H1 (cell line): ENCODE data around the gene LHFPL3. TPM values are rescaled to one million over a fixed set of nuclear protein-coding genes. Genes with fewer than 3 reads are reported as not detected.

ENCODE experiments used
- EZH2 ChIP-seq: fragments of 200-600 bp; sonication (generic); IDR thresholded peaks from 2 replicates; pipeline ENCODE4 v1.7.1; 2012; ENCODE audit warnings: low read depth, mild to moderate bottlenecking, moderate library complexity, low read length, inconsistent platforms; ENCODE audit not compliant: severe bottlenecking
- JUND ChIP-seq: IDR thresholded peaks from 2 replicates; pipeline ENCODE4 v1.6.1; 2011; ENCODE audit warnings: mild to moderate bottlenecking, improper control_type of control experiment, low read length
- RAD21 ChIP-seq, 2 experiments: IDR thresholded peaks in 1 of 2; conservative IDR thresholded peaks in 1 of 2; 2 replicates each; pipeline ENCODE4 v1.6.1; 2011; ENCODE audit warnings: low read depth in 2 of 2, low read length in 2 of 2, improper control_type of control experiment in 1 of 2, inconsistent platforms in 1 of 2, mild to moderate bottlenecking in 1 of 2, moderate library complexity in 1 of 2
- polyA plus RNA-seq, 7 experiments: library from polyadenylated mRNA; depleted of rRNA in 3 of 7; stranded (reverse) in 5 of 7; unstranded in 2 of 7; fragments of >200 nt in 5 of 7; fragments of 200-250 nt in 2 of 7; gene quantifications; 1 replicate in 5 of 7; 2 replicates in 1 of 7; 4 replicates in 1 of 7; pipeline versions ENCODE4 v1.2.1 to v1.2.3, GENCODE V29; 2011 to 2013; ENCODE audit warnings: missing spikeins in 2 of 7, mixed read lengths in 2 of 7
- total RNA-seq: library from RNA; stranded (reverse); fragmentation: NEBNext Ultra II Directional; extraction: Animal tissue kit (Norgen Biotek cat#: 25700); gene quantifications from 2 replicates; pipeline ENCODE4 v1.2.1, GENCODE V29; 2021

Gene LHFPL3
- total and polyA plus RNA-seq, 2 of the 8 experiments (the other 6 are each of a cell fraction or from before 2014, with no cell fraction given) = 0.24 to 0.50 TPM

- no peak for TF ChIP-seq JUND
- peak; percentile 69 to 79 for TF ChIP-seq RAD21 (IDR thresholded peaks at IDR 0.05 in 1 of 2, conservative IDR thresholded peaks at IDR 0.05 in 1 of 2; ENCODE audit: low read depth in 2 of 2, low read length in 2 of 2)
- no peak for TF ChIP-seq EZH2
- TF ChIP-seq, all 59 proteins: peak for 3
These were observed 315.3 kb downstream of the LHFPL3 start (continued) for GRCh38 chr7:104643587-104644217.
